DMS 273 (cell line): Measurements from ENCODE around the gene LRRC3C.

ENCODE experiments used
- DNase-seq: peaks from one replicate; lab custom pipeline; 2025; ENCODE audit not compliant: unreplicated experiment; lab: John Stamatoyannopoulos, UW

The LRRC3C gene

GRCh38 chr17:39923836-39924690 lies 3.5 kb upstream of the LRRC3C start:
- no peak for DNase-seq

GRCh38 chr17:39924691-39925055 lies 2.9 kb upstream of the LRRC3C start:
- no peak for DNase-seq

- peak; percentile 82 for DNase-seq
Measured at GRCh38 chr17:39925282-39926134, 2.0 kb upstream of the LRRC3C start.

GRCh38 chr17:39926135-39926587 lies 1.4 kb upstream of the LRRC3C start:
- no peak for DNase-seq

GRCh38 chr17:39926588-39927100 lies 888 bp upstream of the LRRC3C start:
- peak; percentile 58 for DNase-seq

GRCh38 chr17:39927929-39928857 lies 661 bp downstream of the LRRC3C start:
- no peak for DNase-seq

- no peak for DNase-seq
Measured at GRCh38 chr17:39928858-39929645, 1.5 kb downstream of the LRRC3C start.

GRCh38 chr17:39929646-39930407 lies 2.3 kb downstream of the LRRC3C start:
- DNase-seq = no peak

- no peak for DNase-seq
Measured at GRCh38 chr17:39933912-39934311, 6.4 kb downstream of the LRRC3C start.

GRCh38 chr17:39934324-39934723 lies 6.8 kb downstream of the LRRC3C start:
- no peak for DNase-seq

GRCh38 chr17:39935909-39936308 lies 8.4 kb downstream of the LRRC3C start:
- DNase-seq = no peak

GRCh38 chr17:39937447-39937846 lies 9.9 kb downstream of the LRRC3C start:
- no peak for DNase-seq

- DNase-seq = no peak
Measured at GRCh38 chr17:39938140-39938869, 10.8 kb downstream of the LRRC3C start.

- DNase-seq = no peak
Measured at GRCh38 chr17:39939106-39939505, 11.6 kb downstream of the LRRC3C start.

- peak; percentile 88 for DNase-seq
Measured at GRCh38 chr17:39939588-39940419, 12.3 kb downstream of the LRRC3C start.

GRCh38 chr17:39943702-39944392 lies 16.3 kb downstream of the LRRC3C start:
- DNase-seq = no peak

- no peak for DNase-seq
Measured at GRCh38 chr17:39944393-39944711, 16.8 kb downstream of the LRRC3C start.
